HG03039 (cell line): ENCODE results near the gene TMLHE.
A peak's percentile ranks its signal among the peaks of the same experiment; 100 is the strongest.
"Not testable (repeated sequence)": the region's sequence is repeated elsewhere in the genome, so short reads cannot be mapped to it uniquely, and the experiment has no call there.

Experiments used
- ATAC-seq: cut with Tn5 transposase; IDR thresholded peaks from one replicate; pipeline ENCODE4 v1.9.1; 2021; ENCODE audit warnings: mild to moderate bottlenecking, moderate library complexity; ENCODE audit not compliant: unreplicated experiment

Gene TMLHE

GRCh38 chrX:155612312-155613224, at the start of gene TMLHE, which contains the start of gene SPRY3:
Gene TMLHE (minus strand): TSS chrX:155612952. CDS start chrX:155545276, 67,676 bp downstream.
Gene SPRY3 (plus strand): TSS chrX:155612586.
- peak; percentile 94 for ATAC-seq

- ATAC-seq: no peak
Measured at GRCh38 chrX:155662282-155662681, 49.5 kb upstream of the TMLHE start.

GRCh38 chrX:155645180-155645579, 32.4 kb upstream of the TMLHE start:
- ATAC-seq: no peak

- ATAC-seq: no peak
Measured at GRCh38 chrX:155643240-155643639, 30.5 kb upstream of the TMLHE start.

GRCh38 chrX:155641371-155641770, 28.6 kb upstream of the TMLHE start:
- ATAC-seq: not testable (repeated sequence)

- no peak for ATAC-seq
Measured at GRCh38 chrX:155637714-155638113, 25.0 kb upstream of the TMLHE start.

- not testable (repeated sequence) for ATAC-seq
Measured at GRCh38 chrX:155635019-155635418, 22.3 kb upstream of the TMLHE start.

GRCh38 chrX:155632431-155633100, 19.8 kb upstream of the TMLHE start:
- ATAC-seq: no peak

- not testable (repeated sequence) for ATAC-seq
Measured at GRCh38 chrX:155620110-155620509, 7.4 kb upstream of the TMLHE start.

- ATAC-seq: no peak
Measured at GRCh38 chrX:155615938-155616337, 3.2 kb upstream of the TMLHE start.

- no peak for ATAC-seq
Measured at GRCh38 chrX:155613927-155614559, 1.3 kb upstream of the TMLHE start.

- ATAC-seq: no peak
Measured at GRCh38 chrX:155611302-155611701, 1.4 kb downstream of the TMLHE start.

GRCh38 chrX:155592981-155593380, 19.8 kb downstream of the TMLHE start:
- ATAC-seq: no peak

GRCh38 chrX:155592331-155592730, 20.4 kb downstream of the TMLHE start:
- no peak for ATAC-seq

- no peak for ATAC-seq
Measured at GRCh38 chrX:155577682-155578081, 35.1 kb downstream of the TMLHE start.

- no peak for ATAC-seq
Measured at GRCh38 chrX:155563099-155563498, 49.7 kb downstream of the TMLHE start.

- ATAC-seq: no peak
Measured at GRCh38 chrX:155544881-155545280, 67.9 kb downstream of the TMLHE start.

GRCh38 chrX:155535866-155536265, 76.9 kb downstream of the TMLHE start:
- no peak for ATAC-seq

- no peak for ATAC-seq
Measured at GRCh38 chrX:155534800-155535199, 78.0 kb downstream of the TMLHE start.

- not testable (repeated sequence) for ATAC-seq
Measured at GRCh38 chrX:155527023-155527422, 85.7 kb downstream of the TMLHE start.

GRCh38 chrX:155514225-155514624, 98.5 kb downstream of the TMLHE start:
- no peak for ATAC-seq
